HG02571 (cell line): ENCODE measurements around the gene CBL.

Source experiments
- ATAC-seq: cut with Tn5 transposase; IDR thresholded peaks from one replicate; pipeline ENCODE4 v1.9.1; 2021; ENCODE audit warnings: mild to moderate bottlenecking, moderate library complexity; ENCODE audit not compliant: unreplicated experiment

The CBL gene

GRCh38 chr11:119322921-119323531 is 116.9 kb downstream of the CBL start:
- ATAC-seq: no peak

GRCh38 chr11:119323532-119324033 is 117.4 kb downstream of the CBL start:
- ATAC-seq: no peak

GRCh38 chr11:119324189-119324588 is 118.0 kb downstream of the CBL start:
- no peak for ATAC-seq

- ATAC-seq: no peak
Measured at GRCh38 chr11:119329320-119329719, 123.2 kb downstream of the CBL start.

GRCh38 chr11:119330237-119330636 is 124.1 kb downstream of the CBL start:
- ATAC-seq: no peak

GRCh38 chr11:119332111-119332765 is 126.1 kb downstream of the CBL start:
- ATAC-seq: no peak

GRCh38 chr11:119334174-119334930 is 128.2 kb downstream of the CBL start, which contains the start of gene RNF26:
RNF26 (plus strand) TSS chr11:119334527; CDS start chr11:119335123, 596 bp downstream.
- ATAC-seq: peak; percentile 91

- no peak for ATAC-seq
Measured at GRCh38 chr11:119335091-119335654, 129.0 kb downstream of the CBL start.

- ATAC-seq: no peak
Measured at GRCh38 chr11:119335655-119336543, 129.8 kb downstream of the CBL start.

- no peak for ATAC-seq
Measured at GRCh38 chr11:119336744-119337469, 130.8 kb downstream of the CBL start.

- no peak for ATAC-seq
Measured at GRCh38 chr11:119337581-119338317, 131.6 kb downstream of the CBL start.

GRCh38 chr11:119338318-119338890 is 132.3 kb downstream of the CBL start:
- ATAC-seq: no peak

GRCh38 chr11:119338965-119339588 is 132.9 kb downstream of the CBL start:
- no peak for ATAC-seq

GRCh38 chr11:119339589-119340334 is 133.6 kb downstream of the CBL start:
- ATAC-seq: no peak

GRCh38 chr11:119340335-119341221 is 134.4 kb downstream of the CBL start, which contains the start of gene C1QTNF5:
C1QTNF5 (minus strand) TSS chr11:119340883; CDS start chr11:119340397, 486 bp downstream.
- no peak for ATAC-seq

GRCh38 chr11:119341222-119342022 is 135.3 kb downstream of the CBL start:
- no peak for ATAC-seq
